ENCODE data around the gene CLCN7. TPM values are rescaled to one million over a fixed set of nuclear protein-coding genes. Genes with fewer than 3 reads are reported as not detected.

CLCN7 gene
- total RNA-seq, 4 donors from 2014 or later: 61.1 to 134 (median 100) TPM

GRCh38 chr16:1505073-1505844 lies 30.4 kb upstream of the CLCN7 start:
- DNase-seq (ENCODE audit: low spot score in 2 of 2): no peak
- 93% methylated on average over 31 of the region's 37 CpGs for WGBS
- H3K36me3 ChIP-seq: peaks cover 66% of the 10 kb centered on the region
- TF ChIP-seq EP300 (IDR thresholded peaks at IDR 0.05): no peak
- TF ChIP-seq POLR2A (IDR thresholded peaks at IDR 0.05): no peak
- TF ChIP-seq CTCF (IDR thresholded peaks at IDR 0.05): no peak
- no peaks in the 10 kb centered on the region for H3K9me3 ChIP-seq
- H3K4me3 ChIP-seq: no peak overlapping the region
- no peaks in the 10 kb centered on the region for H3K27me3 ChIP-seq
- H3K4me1 ChIP-seq: no peaks in the 10 kb centered on the region
- H3K27ac ChIP-seq: no peak overlapping the region

- Histone ChIP-seq H3K4me1 (no peaks in the 10 kb centered on the region), H3K36me3 (peaks cover 75% of the 10 kb centered on the region), H3K9me3 (no peaks in the 10 kb centered on the region), H3K4me3 (no peak overlapping the region), H3K27ac (no peak overlapping the region), H3K27me3 (no peaks in the 10 kb centered on the region)
- 94% methylated on average over 37 of the region's 37 CpGs for WGBS
- TF ChIP-seq POLR2AphosphoS5 (IDR thresholded peaks at IDR 0.05) (no peak), CTCF (IDR thresholded peaks at IDR 0.05) (no peak), POLR2A (IDR thresholded peaks at IDR 0.05) (no peak), EP300 (IDR thresholded peaks at IDR 0.05) (no peak)
- no peak for DNase-seq (ENCODE audit: low spot score in 2 of 2)
Measured at GRCh38 chr16:1503110-1503955, 28.5 kb upstream of the CLCN7 start.

GRCh38 chr16:1502092-1503004 lies 27.5 kb upstream of the CLCN7 start:
- H3K36me3 ChIP-seq: peaks cover 83% of the 10 kb centered on the region
- TF ChIP-seq EP300 (IDR thresholded peaks at IDR 0.05): no peak
- no peak for TF ChIP-seq POLR2AphosphoS5 (IDR thresholded peaks at IDR 0.05)
- TF ChIP-seq POLR2A (IDR thresholded peaks at IDR 0.05): no peak
- TF ChIP-seq CTCF (IDR thresholded peaks at IDR 0.05): no peak
- DNase-seq (ENCODE audit: low spot score in 2 of 2): no peak
- no peaks in the 10 kb centered on the region for H3K9me3 ChIP-seq
- no CpG with 5 or more reads among the region's 42 CpGs for WGBS
- H3K27me3 ChIP-seq: no peaks in the 10 kb centered on the region
- H3K27ac ChIP-seq: no peak overlapping the region
- H3K4me3 ChIP-seq: no peak overlapping the region
- no peaks in the 10 kb centered on the region for H3K4me1 ChIP-seq

- no peaks in the 10 kb centered on the region for H3K4me1 ChIP-seq
- no peak for DNase-seq (ENCODE audit: low spot score in 2 of 2)
- TF ChIP-seq POLR2AphosphoS5 (IDR thresholded peaks at IDR 0.05) (no peak), CTCF (IDR thresholded peaks at IDR 0.05) (no peak)
- peaks cover 83% of the 10 kb centered on the region for H3K36me3 ChIP-seq
- H3K9me3 ChIP-seq: no peaks in the 10 kb centered on the region
- H3K27ac ChIP-seq: no peak overlapping the region
- no peaks in the 10 kb centered on the region for H3K27me3 ChIP-seq
- H3K4me3 ChIP-seq: no peak overlapping the region
- WGBS: 88% methylated on average over 9 of the region's 23 CpGs
Measured at GRCh38 chr16:1501630-1502029, 26.8 kb upstream of the CLCN7 start.
